Fibroblast of the conjunctiva (primary cell): ENCODE results near the gene ADAT3.
"Not testable (repeated sequence)": the region's sequence is repeated elsewhere in the genome, so short reads cannot be mapped to it uniquely, and the experiment has no call there.

Experiments used
- DNase-seq: peaks from one replicate; pipeline ENCODE4 v3.0.0-alpha.2; 2010; ENCODE audit warnings: low read depth

The ADAT3 gene

GRCh38 chr19:1866693-1867348 lies 38.4 kb upstream of the ADAT3 start:
- DNase-seq = no peak

- no peak for DNase-seq
Observed at GRCh38 chr19:1867349-1867724, 37.9 kb upstream of the ADAT3 start.

- DNase-seq = no peak
Observed at GRCh38 chr19:1868971-1869370, 36.2 kb upstream of the ADAT3 start.

GRCh38 chr19:1871140-1871597 lies 34.0 kb upstream of the ADAT3 start:
- no peak for DNase-seq

GRCh38 chr19:1871630-1872029 lies 33.6 kb upstream of the ADAT3 start:
- no peak for DNase-seq

GRCh38 chr19:1872807-1873523 lies 32.2 kb upstream of the ADAT3 start:
- no peak for DNase-seq

- DNase-seq = no peak
Observed at GRCh38 chr19:1873524-1874473, 31.4 kb upstream of the ADAT3 start.

- DNase-seq = no peak
Observed at GRCh38 chr19:1874554-1875185, 30.5 kb upstream of the ADAT3 start.

- not testable (repeated sequence) for DNase-seq
Observed at GRCh38 chr19:1875265-1875645, 29.9 kb upstream of the ADAT3 start.

GRCh38 chr19:1875646-1876495 lies 29.3 kb upstream of the ADAT3 start:
- DNase-seq = peak; percentile 70

GRCh38 chr19:1876496-1877279 lies 28.5 kb upstream of the ADAT3 start:
- not testable (repeated sequence) for DNase-seq

GRCh38 chr19:1877280-1877660 lies 27.9 kb upstream of the ADAT3 start:
- DNase-seq = not testable (repeated sequence)

GRCh38 chr19:1878583-1878982 lies 26.6 kb upstream of the ADAT3 start:
- DNase-seq = not testable (repeated sequence)

GRCh38 chr19:1879982-1880381 lies 25.2 kb upstream of the ADAT3 start:
- not testable (repeated sequence) for DNase-seq

- no peak for DNase-seq
Observed at GRCh38 chr19:1880611-1881392, 24.4 kb upstream of the ADAT3 start.

GRCh38 chr19:1881393-1882088 lies 23.7 kb upstream of the ADAT3 start:
- DNase-seq = not testable (repeated sequence)

- DNase-seq = no peak
Observed at GRCh38 chr19:1882089-1882785, 23.0 kb upstream of the ADAT3 start.
